IMR-90 (cell line): ENCODE results near the gene ATP6V0C.

Experiments
- CEBPB ChIP-seq: IDR thresholded peaks from 2 replicates; pipeline ENCODE4 v1.6.1; 2012; ENCODE audit warnings: low read depth, low read length, improper control_type of control experiment
- CTCF ChIP-seq: conservative IDR thresholded peaks from 2 replicates; pipeline ENCODE4 v1.5.1; 2012; ENCODE audit warnings: mild to moderate bottlenecking, low read depth, low read length, improper control_type of control experiment
- POLR2A ChIP-seq: IDR thresholded peaks from 2 replicates; pipeline ENCODE4 v1.6.1; 2012; ENCODE audit warnings: mild to moderate bottlenecking, low read depth, low read length
- RAD21 ChIP-seq: IDR thresholded peaks from 2 replicates; pipeline ENCODE4 v1.6.1; 2012; ENCODE audit warnings: low read length, improper control_type of control experiment

DNA sequence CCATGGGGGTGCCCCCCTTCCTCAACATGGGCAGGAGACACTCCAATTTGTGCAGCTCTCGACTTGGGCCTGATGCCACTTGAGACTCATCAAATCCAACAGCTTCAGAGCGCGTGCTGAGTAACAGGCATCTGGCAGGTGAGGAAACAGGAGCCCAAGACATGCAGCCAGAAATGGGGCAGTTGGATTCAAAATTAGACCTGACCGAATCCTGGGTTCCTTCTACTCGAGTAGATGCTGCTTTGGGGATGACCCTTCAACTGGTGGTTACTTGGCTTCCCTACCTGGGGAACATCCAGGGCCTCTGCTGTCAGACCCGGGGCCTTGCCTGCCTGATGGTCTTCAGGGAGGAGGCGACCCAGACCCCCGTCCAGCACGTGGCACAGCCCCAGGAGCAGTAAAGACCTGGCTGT, 43.1 kb upstream of the ATP6V0C start:
- TF ChIP-seq CTCF (no peak), RAD21 (no peak), POLR2A (no peak), CEBPB (no peak)
